ENCODE results near the gene CHRNB4. TPM values are rescaled to one million over a fixed set of nuclear protein-coding genes. Genes with fewer than 3 reads are reported as not detected.

The CHRNB4 gene
- total RNA-seq, 1 donor from 2014 or later: 3.9 TPM

DNA sequence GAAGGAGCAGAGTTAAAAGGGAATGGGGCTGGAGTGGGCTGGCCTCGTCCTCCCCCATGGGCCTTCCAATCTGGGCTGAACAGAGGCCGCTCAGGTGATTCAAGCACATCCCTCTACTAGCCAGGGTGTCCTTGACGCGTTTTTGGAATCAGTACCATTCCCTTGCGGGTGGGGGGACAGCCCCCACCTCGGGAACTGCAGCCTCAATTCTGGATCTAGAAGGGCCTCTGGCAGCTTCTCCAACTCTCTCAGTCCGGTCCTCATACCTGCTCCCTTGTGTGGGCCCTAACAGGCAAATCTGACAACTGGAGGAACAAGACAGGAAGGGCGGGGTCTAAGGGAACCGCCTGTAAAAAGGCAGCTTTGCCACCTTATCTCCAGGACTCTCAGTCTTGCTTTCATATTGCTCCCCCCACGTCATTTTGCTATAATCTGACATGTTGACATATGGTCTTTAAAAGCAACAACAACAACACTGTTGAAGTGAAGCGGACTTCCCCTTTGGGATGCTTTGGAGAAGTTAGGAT lies 802 bp upstream of the CHRNB4 start:
- H3K4me3 Mint-ChIP-seq: peak overlapping the region; percentile 81
- H3K27ac Mint-ChIP-seq (ENCODE audit: unreplicated experiment): no peak overlapping the region
- no peak for TF ChIP-seq CTCF (conservative IDR thresholded peaks at IDR 0.05)
- DNase-seq (ENCODE audit: low read depth, low spot score): no peak
- H3K9me3 Mint-ChIP-seq: no peaks in the 10 kb centered on the region
- H3K27me3 Mint-ChIP-seq (ENCODE audit: low read depth): peaks cover 31% of the 10 kb centered on the region
- H3K4me1 Mint-ChIP-seq: peaks cover 10% of the 10 kb centered on the region
- no peaks in the 10 kb centered on the region for H3K36me3 Mint-ChIP-seq (ENCODE audit: low read depth)

DNA sequence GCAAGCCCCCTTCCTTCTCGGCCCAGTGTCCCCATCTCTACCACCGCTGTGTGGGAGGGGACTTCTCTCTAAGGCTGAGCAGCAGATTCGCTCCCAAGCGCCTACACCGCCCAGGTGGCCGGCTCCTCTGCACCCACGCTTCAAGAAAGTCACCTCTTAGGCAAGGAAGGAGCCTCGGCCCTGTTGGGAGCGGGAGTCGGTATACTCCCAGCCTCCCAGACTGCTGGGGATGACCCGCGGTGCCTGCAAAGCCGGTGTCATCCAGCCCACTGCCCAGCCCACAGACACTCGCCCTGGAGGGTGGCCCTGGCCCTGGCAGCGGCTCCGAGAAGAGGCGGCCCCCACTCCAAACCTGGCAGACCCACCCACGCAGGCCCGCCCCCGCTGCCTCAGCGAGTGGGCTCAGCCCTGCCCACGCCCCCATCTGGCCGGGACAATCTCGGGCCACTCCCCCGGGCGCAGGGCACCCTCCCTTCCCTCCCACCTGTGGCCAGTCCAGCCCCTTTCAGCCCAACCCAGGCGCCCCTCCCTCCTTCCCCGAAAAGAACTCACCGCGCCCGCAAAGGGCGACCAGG lies 396 bp downstream of the CHRNB4 start:
- DNase-seq (ENCODE audit: low read depth, low spot score): no peak

DNA sequence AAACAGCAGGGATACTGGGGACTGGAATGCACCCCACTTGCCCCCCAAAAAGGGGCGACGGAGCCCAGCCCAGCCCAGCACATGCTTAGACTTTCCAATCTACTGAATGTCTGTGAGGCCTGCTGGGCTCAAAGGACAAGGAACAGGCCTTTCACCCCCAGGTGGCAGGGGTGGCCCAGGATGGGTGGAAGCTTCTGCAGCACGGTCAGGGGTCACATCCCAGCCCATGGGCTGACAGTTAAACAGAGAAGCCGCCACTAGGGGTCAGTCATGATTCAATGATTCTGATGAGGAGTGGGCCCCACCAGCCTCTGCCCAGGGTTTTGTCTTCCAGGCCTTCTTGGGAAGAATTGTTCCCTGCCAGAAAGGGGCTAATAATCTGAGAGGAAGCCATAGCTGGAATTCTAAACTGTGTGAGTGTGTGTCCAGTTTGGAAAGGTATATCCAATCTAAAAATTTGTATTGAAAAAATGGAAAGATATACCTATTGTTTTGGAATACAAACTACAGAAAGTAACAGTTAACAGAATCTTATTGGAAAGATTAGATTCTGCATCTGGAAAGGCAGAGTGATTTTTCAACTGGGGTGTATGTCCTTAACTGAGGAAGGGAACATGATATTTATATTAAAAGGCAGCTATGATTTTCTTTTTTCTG lies 2.2 kb downstream of the CHRNB4 start:
- peak; percentile 90 for DNase-seq (ENCODE audit: low read depth, low spot score)
- H3K27ac Mint-ChIP-seq (ENCODE audit: unreplicated experiment): no peak overlapping the region
- H3K4me1 Mint-ChIP-seq: peaks cover 10% of the 10 kb centered on the region
- H3K27me3 Mint-ChIP-seq (ENCODE audit: low read depth): peaks cover 44% of the 10 kb centered on the region
- H3K9me3 Mint-ChIP-seq: no peaks in the 10 kb centered on the region
- peak overlapping the region; percentile 83 for H3K4me3 Mint-ChIP-seq
- H3K36me3 Mint-ChIP-seq (ENCODE audit: low read depth): no peaks in the 10 kb centered on the region
- peak; percentile 76 for TF ChIP-seq CTCF (conservative IDR thresholded peaks at IDR 0.05)

More for the DNA sequence above, 396 bp downstream of the CHRNB4 start:
- Mint-ChIP-seq H3K36me3 (ENCODE audit: low read depth) (no peaks in the 10 kb centered on the region), H3K4me3 (peak overlapping the region; percentile 75), H3K9me3 (no peaks in the 10 kb centered on the region), H3K27me3 (ENCODE audit: low read depth) (peaks cover 37% of the 10 kb centered on the region), H3K27ac (ENCODE audit: unreplicated experiment) (no peak overlapping the region), H3K4me1 (peaks cover 10% of the 10 kb centered on the region)
- no peak for TF ChIP-seq CTCF (conservative IDR thresholded peaks at IDR 0.05)

- H3K9me3 Mint-ChIP-seq: peaks cover 2% of the 10 kb centered on the region
- peaks cover 10% of the 10 kb centered on the region for H3K4me1 Mint-ChIP-seq
- DNase-seq (ENCODE audit: low read depth, low spot score): no peak
- TF ChIP-seq CTCF (conservative IDR thresholded peaks at IDR 0.05): no peak
- no peaks in the 10 kb centered on the region for H3K36me3 Mint-ChIP-seq (ENCODE audit: low read depth)
- H3K27me3 Mint-ChIP-seq (ENCODE audit: low read depth): peaks cover 47% of the 10 kb centered on the region
- H3K4me3 Mint-ChIP-seq: peak overlapping the region; percentile 23
- H3K27ac Mint-ChIP-seq (ENCODE audit: unreplicated experiment): no peak overlapping the region
Measured at GRCh38 chr15:78637776-78638435, 3.1 kb downstream of the CHRNB4 start.

- Mint-ChIP-seq H3K9me3 (peaks cover 6% of the 10 kb centered on the region), H3K4me3 (no peak overlapping the region), H3K4me1 (peaks cover 8% of the 10 kb centered on the region), H3K36me3 (ENCODE audit: low read depth) (no peaks in the 10 kb centered on the region), H3K27ac (ENCODE audit: unreplicated experiment) (no peak overlapping the region), H3K27me3 (ENCODE audit: low read depth) (peaks cover 46% of the 10 kb centered on the region)
- no peak for TF ChIP-seq CTCF (conservative IDR thresholded peaks at IDR 0.05)
- DNase-seq (ENCODE audit: low read depth, low spot score): no peak
Measured at GRCh38 chr15:78636378-78636859, 4.6 kb downstream of the CHRNB4 start.

Data from neural crest cell (in vitro differentiated cells).